Peyer's patch (tissue), 4 donors: ENCODE data around the gene LUC7L. TPM values are rescaled to one million over a fixed set of nuclear protein-coding genes. Genes with fewer than 3 reads are reported as not detected.
"Not testable (repeated sequence)": the region's sequence is repeated elsewhere in the genome, so short reads cannot be mapped to it uniquely, and the experiment has no call there.

Experiments
- DNase-seq, 3 donors: peaks; one replicate each; pipeline ENCODE4 v3.0.0-alpha.2; 2017 to 2019
- H3K27ac ChIP-seq, 4 donors: fragments of 200-600 bp; sonication (generic); one replicate each; pipeline ENCODE4 v1.5.1; 2016 to 2019
- H3K27me3 ChIP-seq, 2 donors: fragments of 200-600 bp; sonication (generic); one replicate each; pipeline ENCODE4 v1.5.1; 2019
- H3K36me3 ChIP-seq, 3 donors: fragments of 200-600 bp; sonication (generic); one replicate each; pipeline ENCODE4 v1.5.1; 2016 to 2019
- H3K4me1 ChIP-seq, 4 donors: fragments of 200-600 bp; sonication (generic); one replicate each; pipeline ENCODE4 v1.5.1; 2016 to 2019
- H3K4me3 ChIP-seq, 4 donors: fragments of 200-600 bp; sonication (generic); 1 replicate in 3 of 4; 2 replicates in 1 of 4; pipeline ENCODE4 v1.5.1; 2016 to 2019; ENCODE audit warnings: mild to moderate bottlenecking in 1 of 4
- H3K9me3 ChIP-seq, 4 donors: fragments of 200-600 bp; sonication (generic); one replicate each; pipeline ENCODE4 v1.5.1; 2016 to 2019; ENCODE audit warnings: mild to moderate bottlenecking in 1 of 4
- CTCF ChIP-seq, 6 experiments: fragments of 450-650 bp in 4 of 6; fragments of 200-600 bp in 2 of 6; sonication (generic) in 1 of 6; IDR thresholded peaks; one replicate each; pipeline ENCODE4 v1.5.1; 2017 to 2019; ENCODE audit warnings: antibody characterized with exemption in 6 of 6, mild to moderate bottlenecking in 3 of 6, moderate library complexity in 1 of 6
- POLR2A ChIP-seq, 2 donors: fragments of 450-650 bp; IDR thresholded peaks; one replicate each; pipeline ENCODE4 v1.5.1; 2017; ENCODE audit warnings: antibody characterized with exemption in 2 of 2, mild to moderate bottlenecking in 2 of 2, moderate library complexity in 2 of 2
- total RNA-seq, 4 donors: library from RNA; depleted of rRNA; stranded (reverse); fragments of >200 nt; gene quantifications; one replicate each; pipeline ENCODE4 v1.1.0, GENCODE V29; 2016

The LUC7L gene
- total RNA-seq, 4 donors from 2014 or later, result 87.6 to 440 (median 156) TPM

DNA sequence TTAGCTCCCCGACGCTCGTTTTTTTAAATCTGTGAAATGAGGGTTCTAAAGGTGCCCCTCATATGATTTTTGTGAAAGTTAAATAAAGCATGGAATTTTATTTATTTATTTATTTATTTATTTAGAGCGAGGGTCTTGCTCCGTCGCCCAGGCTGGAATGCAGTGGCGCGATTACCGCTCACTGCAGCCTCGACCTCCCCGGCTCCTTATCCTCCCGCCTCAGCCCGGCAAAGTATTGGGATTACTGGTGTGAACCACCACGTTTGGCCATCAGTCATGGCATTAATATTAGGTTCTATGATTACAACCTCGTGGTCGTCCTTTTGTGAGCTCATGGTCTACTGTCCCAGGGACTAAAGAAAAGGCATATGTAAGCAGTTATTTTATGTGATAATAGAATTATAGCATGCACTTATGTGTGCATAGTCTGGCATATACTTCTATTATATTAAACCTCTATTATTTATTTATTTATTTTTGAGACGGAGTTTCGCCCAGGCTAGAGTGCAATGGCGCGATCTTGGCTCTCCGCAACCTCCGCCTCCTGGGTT is 557 bp upstream of the LUC7L start:
- peak in 1 of 3 donors; percentile 9 for DNase-seq
- no peaks in the 10 kb centered on the region for H3K27me3 ChIP-seq
- H3K9me3 ChIP-seq, result no peaks in the 10 kb centered on the region
- peaks cover 0 to 23% (median 0%) of the 10 kb centered on the region in 4 donors for H3K4me1 ChIP-seq
- TF ChIP-seq POLR2A (IDR thresholded peaks at IDR 0.05), result no peak
- TF ChIP-seq CTCF (IDR thresholded peaks at IDR 0.05), result no peak
- H3K36me3 ChIP-seq, result peaks cover 0 to 30% (median 0%) of the 10 kb centered on the region in 3 donors
- H3K4me3 ChIP-seq, result peak overlapping the region in 3 of 4 donors; percentile 78 to 83 (median 78)
- peak overlapping the region; percentile 96 to 98 (median 97) for H3K27ac ChIP-seq

- Histone ChIP-seq H3K27me3 (no peaks in the 10 kb centered on the region), H3K27ac (peak overlapping the region; percentile 96 to 98 (median 97)), H3K4me3 (peak overlapping the region; percentile 73 to 83 (median 78)), H3K4me1 (peaks cover 0 to 23% (median 0%) of the 10 kb centered on the region in 4 donors), H3K9me3 (no peaks in the 10 kb centered on the region), H3K36me3 (peaks cover 0 to 45% (median 0%) of the 10 kb centered on the region in 3 donors)
- TF ChIP-seq POLR2A (IDR thresholded peaks at IDR 0.05) (no peak), CTCF (IDR thresholded peaks at IDR 0.05) (no peak)
- no peak for DNase-seq
Measured at GRCh38 chr16:228151-228851, 948 bp downstream of the LUC7L start.

DNA sequence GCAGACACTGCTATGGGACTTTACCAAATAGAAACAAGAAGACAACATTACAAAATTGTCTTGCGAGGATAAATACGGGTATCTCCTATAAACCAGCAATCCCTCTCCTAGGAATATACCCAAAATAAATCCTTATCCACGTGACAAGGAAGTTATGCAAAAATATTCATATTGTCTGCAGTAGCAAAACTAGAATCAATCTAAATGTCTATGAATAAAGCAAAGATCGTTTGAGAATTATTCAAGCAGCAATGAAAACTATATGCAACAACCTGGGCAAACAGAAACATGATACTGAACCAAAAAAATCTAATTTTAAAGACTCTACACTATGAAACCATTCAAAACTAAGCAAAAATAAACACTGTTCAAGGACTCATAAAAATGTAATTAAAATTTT is 9.2 kb downstream of the LUC7L start:
- no peak for DNase-seq
- Histone ChIP-seq H3K27ac (no peak overlapping the region), H3K4me3 (no peak overlapping the region), H3K9me3 (no peaks in the 10 kb centered on the region), H3K36me3 (peaks cover 0 to 93% (median 0%) of the 10 kb centered on the region in 3 donors), H3K27me3 (no peaks in the 10 kb centered on the region), H3K4me1 (no peaks in the 10 kb centered on the region)
- TF ChIP-seq POLR2A (IDR thresholded peaks at IDR 0.05), result no peak
- TF ChIP-seq CTCF (IDR thresholded peaks at IDR 0.05), result no peak

DNA sequence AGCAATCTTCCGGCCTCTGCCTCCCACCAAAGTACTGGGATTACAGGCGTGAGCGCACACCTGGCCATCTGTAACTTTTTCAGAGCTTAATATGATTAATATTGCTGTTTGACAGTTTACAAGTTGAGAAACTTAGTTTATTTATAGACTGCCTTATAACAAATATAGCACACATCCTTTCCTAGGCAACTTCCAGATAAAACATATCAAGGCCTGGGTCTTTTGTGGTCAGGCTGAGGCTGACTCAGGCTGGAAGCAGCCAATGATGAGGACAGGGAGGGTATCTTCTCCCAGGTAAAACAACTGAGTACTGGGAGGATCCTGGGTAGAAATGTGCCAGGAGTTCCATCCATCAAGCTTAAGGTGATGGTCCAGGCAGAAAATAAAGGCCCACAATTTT is 16.2 kb downstream of the LUC7L start:
- no peak overlapping the region for H3K4me3 ChIP-seq
- peak in 1 of 3 donors; percentile 6 for DNase-seq
- H3K27me3 ChIP-seq, result no peaks in the 10 kb centered on the region
- no peak overlapping the region for H3K27ac ChIP-seq
- TF ChIP-seq CTCF (IDR thresholded peaks at IDR 0.05), result no peak
- TF ChIP-seq POLR2A (IDR thresholded peaks at IDR 0.05), result no peak
- no peaks in the 10 kb centered on the region for H3K9me3 ChIP-seq
- H3K4me1 ChIP-seq, result no peaks in the 10 kb centered on the region
- peaks cover 0 to 95% (median 0%) of the 10 kb centered on the region in 3 donors for H3K36me3 ChIP-seq

- H3K4me3 ChIP-seq, H3K27me3 ChIP-seq, H3K4me1 ChIP-seq, H3K27ac ChIP-seq, H3K9me3 ChIP-seq: not testable (repeated sequence)
- peak in 1 of 3 donors; percentile 37 for DNase-seq
- peaks cover 0 to 95% (median 0%) of the 10 kb centered on the region in 3 donors for H3K36me3 ChIP-seq
Measured at GRCh38 chr16:211631-212180, 17.5 kb downstream of the LUC7L start.

DNA sequence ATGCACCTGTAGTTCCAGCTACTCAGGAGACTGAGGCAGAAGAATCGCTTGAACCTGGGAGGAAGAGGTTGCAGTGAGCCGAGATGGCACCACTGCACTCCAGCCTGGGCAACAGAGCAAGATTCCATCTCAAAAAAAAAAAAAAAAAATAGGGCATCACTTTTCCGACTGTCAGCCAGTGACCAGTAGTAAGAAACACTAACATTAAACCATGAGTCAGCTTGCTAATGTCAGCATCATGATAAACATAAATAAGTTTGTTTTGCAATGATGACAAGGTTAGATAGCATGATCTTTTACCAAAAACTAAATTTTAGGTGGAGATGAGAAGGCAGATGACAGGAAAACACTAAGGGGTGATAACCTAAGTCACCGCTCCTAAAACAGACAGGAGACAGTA is 19.9 kb downstream of the LUC7L start:
- H3K27ac ChIP-seq, DNase-seq, H3K9me3 ChIP-seq, H3K27me3 ChIP-seq, H3K4me3 ChIP-seq, H3K4me1 ChIP-seq: not testable (repeated sequence)
- peaks cover 0 to 96% (median 0%) of the 10 kb centered on the region in 3 donors for H3K36me3 ChIP-seq

DNA sequence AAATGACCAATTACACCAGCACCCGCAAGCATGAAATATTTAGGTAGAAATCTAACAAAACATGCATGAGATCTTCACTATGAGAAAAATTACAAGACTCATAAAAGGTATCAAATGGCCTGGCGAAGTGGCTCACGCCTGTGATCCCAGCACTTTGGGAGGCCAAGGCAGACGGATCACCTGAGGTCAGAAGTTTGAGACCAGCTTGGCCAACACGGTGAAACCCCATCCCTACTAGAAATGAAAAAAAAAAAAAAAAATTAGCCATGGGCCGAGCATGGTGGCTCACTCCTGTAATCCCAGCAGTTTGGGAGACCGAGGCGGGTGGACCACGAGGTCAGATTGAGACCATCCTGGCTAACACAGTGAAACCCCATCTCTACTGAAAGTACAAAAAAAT is 25.2 kb downstream of the LUC7L start:
- peaks cover 0 to 91% (median 0%) of the 10 kb centered on the region in 3 donors for H3K36me3 ChIP-seq
- not testable (repeated sequence) for H3K4me3 ChIP-seq, DNase-seq, H3K27ac ChIP-seq, H3K4me1 ChIP-seq, H3K9me3 ChIP-seq, H3K27me3 ChIP-seq
